Measurements from ENCODE around the gene GET4. TPM values are rescaled to one million over a fixed set of nuclear protein-coding genes. Genes with fewer than 3 reads are reported as not detected.

The GET4 gene
- total and polyA plus RNA-seq, 10 of the 15 experiments (the other 5 are each of a cell fraction or from before 2014, with no cell fraction given): 0.66 to 73.8 (median 34.0) TPM

DNA sequence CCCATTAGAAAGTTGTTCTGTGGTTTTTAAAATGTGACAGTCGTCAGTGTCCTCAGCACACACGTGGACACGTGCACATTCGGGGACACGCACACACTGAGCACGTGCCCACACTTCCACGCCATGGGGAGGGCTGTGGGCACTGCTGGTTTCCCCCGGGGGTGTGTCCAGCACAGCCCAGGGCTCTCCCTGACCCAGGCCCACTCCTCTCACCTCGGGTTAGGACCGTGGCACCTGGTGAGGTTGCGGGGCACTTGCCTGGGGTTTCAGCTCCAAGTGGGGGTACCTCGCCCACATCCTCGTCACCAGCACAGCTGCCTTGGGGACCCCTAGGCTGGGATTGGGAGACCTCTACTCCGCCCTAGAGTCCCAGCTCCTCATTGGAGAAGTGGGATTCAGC, 20.7 kb downstream of the GET4 start:
- Histone ChIP-seq H4K20me1 (ENCODE audit: control insufficient read depth, insufficient read depth) (no peaks in the 10 kb centered on the region), H3K4me3 (no peak overlapping the region), H3K9ac (ENCODE audit: control insufficient read depth, insufficient read depth, low read length) (no peak overlapping the region), H3K4me2 (ENCODE audit: control insufficient read depth, insufficient read depth) (no peak overlapping the region), H3K36me3 (ENCODE audit: control insufficient read depth in 2 of 2, insufficient read depth in 2 of 2, low read length in 1 of 2) (peaks cover 2 to 55% of the 10 kb centered on the region in 2 experiments; a peak in 3 of 4 replicates), H3K27ac (ENCODE audit: control insufficient read depth, insufficient read depth) (no peak overlapping the region), H3K27me3 (replicated peaks in 1 of 2; ENCODE audit: control insufficient read depth in 2 of 2, insufficient read depth in 2 of 2, low read length in 1 of 2) (no peaks in the 10 kb centered on the region), H3K9me3 (replicated peaks; ENCODE audit: control insufficient read depth, insufficient read depth, low read length) (no peaks in the 10 kb centered on the region; the same call in 2 of the 3 replicates), H2AFZ (ENCODE audit: control insufficient read depth, low read depth, low read length) (no peak overlapping the region), H3K4me1 (ENCODE audit: control insufficient read depth, insufficient read depth, low read length) (no peaks in the 10 kb centered on the region; the same call in 1 of the 2 replicates), H3K79me2 (ENCODE audit: control insufficient read depth, insufficient read depth, low read length) (no peaks in the 10 kb centered on the region)
- in situ Hi-C loops (cut with MboI) (no loop called here), intact Hi-C loops (cut with micrococcal nuclease; ENCODE audit: unreplicated experiment) (no loop called here)
- TF ChIP-seq KAT2A (conservative IDR thresholded peaks at IDR 0.05; ENCODE audit: control insufficient read depth, low read depth, low read length): no peak
- peak; percentile 41 for TF ChIP-seq POLR2A (IDR thresholded peaks at IDR 0.05; ENCODE audit: low read depth, low read length)
- TF ChIP-seq, protein P1, sequence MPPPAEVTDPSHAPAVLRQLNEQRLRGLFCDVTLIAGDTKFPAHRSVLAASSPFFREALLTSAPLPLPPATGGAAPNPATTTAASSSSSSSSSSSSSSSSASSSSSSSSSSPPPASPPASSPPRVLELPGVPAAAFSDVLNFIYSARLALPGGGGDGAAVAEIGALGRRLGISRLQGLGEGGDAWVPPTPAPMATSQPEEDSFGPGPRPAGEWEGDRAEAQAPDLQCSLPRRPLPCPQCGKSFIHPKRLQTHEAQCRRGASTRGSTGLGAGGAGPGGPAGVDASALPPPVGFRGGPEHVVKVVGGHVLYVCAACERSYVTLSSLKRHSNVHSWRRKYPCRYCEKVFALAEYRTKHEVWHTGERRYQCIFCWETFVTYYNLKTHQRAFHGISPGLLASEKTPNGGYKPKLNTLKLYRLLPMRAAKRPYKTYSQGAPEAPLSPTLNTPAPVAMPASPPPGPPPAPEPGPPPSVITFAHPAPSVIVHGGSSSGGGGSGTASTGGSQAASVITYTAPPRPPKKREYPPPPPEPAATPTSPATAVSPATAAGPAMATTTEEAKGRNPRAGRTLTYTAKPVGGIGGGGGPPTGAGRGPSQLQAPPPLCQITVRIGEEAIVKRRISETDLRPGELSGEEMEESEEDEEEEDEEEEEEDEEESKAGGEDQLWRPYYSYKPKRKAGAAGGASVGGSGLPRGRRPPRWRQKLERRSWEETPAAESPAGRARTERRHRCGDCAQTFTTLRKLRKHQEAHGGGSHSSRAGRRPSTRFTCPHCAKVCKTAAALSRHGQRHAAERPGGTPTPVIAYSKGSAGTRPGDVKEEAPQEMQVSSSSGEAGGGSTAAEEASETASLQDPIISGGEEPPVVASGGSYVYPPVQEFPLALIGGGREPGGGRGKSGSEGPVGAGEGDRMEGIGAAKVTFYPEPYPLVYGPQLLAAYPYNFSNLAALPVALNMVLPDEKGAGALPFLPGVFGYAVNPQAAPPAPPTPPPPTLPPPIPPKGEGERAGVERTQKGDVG (CRISPR knock-in tag; IDR thresholded peaks at IDR 0.05): no peak
- ChIA-PET POLR2A (interaction anchor here (0.6 kb wide), 1 partner anchor 592 kb away, joined by 3 read pairs; no protein-coding TSS in a partner anchor), RAD21 (ENCODE audit: unreplicated experiment) (no interaction called here), SMC1A (ENCODE audit: uncharacterized antibody, unreplicated experiment) (no interaction called here), CTCF (no interaction called here)
- no TSS peak for BruUV-seq (replicated peaks)
- FAIRE-seq (no peak), DNase-seq (ENCODE audit: low read depth, low spot score) (no peak), ATAC-seq (no peak)
- WGBS (ENCODE audit: insufficient coverage, insufficient replicate concordance, low lambda C conversion rate, missing lambda C conversion rate): 82% methylated on average over 14 of the region's 14 CpGs

DNA sequence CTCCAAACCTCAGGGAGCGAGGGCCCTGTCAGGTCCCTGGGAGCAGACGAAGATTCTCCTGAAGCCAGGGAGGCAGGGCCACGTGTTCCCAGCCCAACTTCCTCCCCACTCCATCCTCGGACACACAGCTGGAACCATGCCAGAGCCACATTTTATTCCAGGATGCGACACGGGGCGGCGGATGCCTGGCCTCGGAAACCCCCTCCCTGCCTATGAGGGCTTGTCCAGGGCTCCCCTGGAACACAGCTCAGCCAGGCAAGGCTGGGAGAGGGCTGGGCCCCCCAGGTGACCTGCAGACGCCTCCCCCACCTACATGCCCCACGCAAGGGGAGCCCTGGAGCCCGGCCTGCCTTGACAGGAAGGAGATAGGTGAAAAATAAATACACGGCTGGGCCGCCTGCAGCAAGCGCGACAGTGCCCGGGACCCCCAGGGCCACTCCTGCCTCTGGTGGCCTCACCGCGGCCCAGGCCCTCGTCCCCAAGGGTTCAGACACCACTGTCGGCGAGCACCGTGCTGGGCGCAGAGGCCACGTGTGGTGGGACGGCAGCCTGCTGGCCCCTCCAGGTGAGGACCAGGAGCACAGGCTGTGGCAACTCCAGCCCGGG, 21.5 kb downstream of the GET4 start:
- ChIA-PET RAD21 (ENCODE audit: unreplicated experiment) (no interaction called here), SMC1A (ENCODE audit: uncharacterized antibody, unreplicated experiment) (no interaction called here), POLR2A (no interaction called here), CTCF (no interaction called here)
- intact Hi-C loops (cut with micrococcal nuclease; ENCODE audit: unreplicated experiment): no loop called here
- no peak overlapping the region for H3K9ac ChIP-seq (ENCODE audit: control insufficient read depth, insufficient read depth, low read length)
- no peak for FAIRE-seq
- H3K36me3 ChIP-seq (ENCODE audit: control insufficient read depth in 2 of 2, insufficient read depth in 2 of 2, low read length in 1 of 2): peaks cover 0 to 47% of the 10 kb centered on the region in 2 experiments; a peak in 2 of 4 replicates
- no peak overlapping the region for H2AFZ ChIP-seq (ENCODE audit: control insufficient read depth, low read depth, low read length)
- no peaks in the 10 kb centered on the region for H3K79me2 ChIP-seq (ENCODE audit: control insufficient read depth, insufficient read depth, low read length)
- no peak overlapping the region for H3K4me2 ChIP-seq (ENCODE audit: control insufficient read depth, insufficient read depth)
- TF ChIP-seq CHD2 (IDR thresholded peaks at IDR 0.05; ENCODE audit: borderline replicate concordance, low read depth, low read length): no peak
- peak; percentile 50; the same call in 1 of the 2 replicates for TF ChIP-seq POLR2A (IDR thresholded peaks at IDR 0.05; ENCODE audit: low read depth, low read length)
- TF ChIP-seq, protein P2, sequence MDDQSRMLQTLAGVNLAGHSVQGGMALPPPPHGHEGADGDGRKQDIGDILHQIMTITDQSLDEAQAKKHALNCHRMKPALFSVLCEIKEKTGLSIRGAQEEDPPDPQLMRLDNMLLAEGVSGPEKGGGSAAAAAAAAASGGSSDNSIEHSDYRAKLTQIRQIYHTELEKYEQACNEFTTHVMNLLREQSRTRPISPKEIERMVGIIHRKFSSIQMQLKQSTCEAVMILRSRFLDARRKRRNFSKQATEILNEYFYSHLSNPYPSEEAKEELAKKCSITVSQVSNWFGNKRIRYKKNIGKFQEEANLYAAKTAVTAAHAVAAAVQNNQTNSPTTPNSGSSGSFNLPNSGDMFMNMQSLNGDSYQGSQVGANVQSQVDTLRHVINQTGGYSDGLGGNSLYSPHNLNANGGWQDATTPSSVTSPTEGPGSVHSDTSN (IDR thresholded peaks at IDR 0.05; ENCODE audit: insufficient replicate concordance, low read depth, low read length): no peak
- no peak for TF ChIP-seq ESRRA (IDR thresholded peaks at IDR 0.05; ENCODE audit: low read length)
- no peak for TF ChIP-seq MXI1 (IDR thresholded peaks at IDR 0.05; ENCODE audit: low read depth, low read length)
- H3K27ac ChIP-seq (ENCODE audit: control insufficient read depth, insufficient read depth): no peak overlapping the region
- ATAC-seq: no peak
- WGBS (ENCODE audit: insufficient coverage, insufficient replicate concordance, low lambda C conversion rate, missing lambda C conversion rate): 85% methylated on average over 24 of the region's 27 CpGs
- H3K4me3 ChIP-seq: no peak overlapping the region
- no peak for DNase-seq (ENCODE audit: low read depth, low spot score)
- no peaks in the 10 kb centered on the region for H3K27me3 ChIP-seq (replicated peaks in 1 of 2; ENCODE audit: control insufficient read depth in 2 of 2, insufficient read depth in 2 of 2, low read length in 1 of 2)
- in situ Hi-C loops (cut with MboI): no loop called here
- no peaks in the 10 kb centered on the region; the same call in 1 of the 2 replicates for H3K4me1 ChIP-seq (ENCODE audit: control insufficient read depth, insufficient read depth, low read length)
- no peaks in the 10 kb centered on the region for H4K20me1 ChIP-seq (ENCODE audit: control insufficient read depth, insufficient read depth)
- BruUV-seq (replicated peaks): no TSS peak
- no peaks in the 10 kb centered on the region; the same call in 2 of the 3 replicates for H3K9me3 ChIP-seq (replicated peaks; ENCODE audit: control insufficient read depth, insufficient read depth, low read length)
